IMR-90 (cell line): Measurements from ENCODE around the gene CD2AP. TPM values are rescaled to one million over a fixed set of nuclear protein-coding genes. Genes with fewer than 3 reads are reported as not detected.
"Not testable (repeated sequence)": the region's sequence is repeated elsewhere in the genome, so short reads cannot be mapped to it uniquely, and the experiment has no call there.

ENCODE experiments used
- ATAC-seq: fragments of 200-7000 bp; cut with Tn5 transposase; 2 replicates; pipeline ENCODE4 v1.9.1; 2020; ENCODE audit warnings: low read depth, mild to moderate bottlenecking, moderate library complexity
- BruUV-seq: library from RNA; stranded (reverse); fragments of 400-500 nt; replicated peaks from 2 replicates; lab custom pipeline; 2021; lab: Mats Ljungman, UMichigan
- CTCF ChIA-PET: fragments of 300-600 bp; formaldehyde crosslinking; extraction: SDS; loops from one replicate; lab custom pipeline; 2021; ENCODE audit warnings: antibody characterized with exemption; lab: Yijun Ruan, JAX
- POLR2A ChIA-PET: fragments of 300-600 bp; sonication (Branson Sonifier 250); formaldehyde crosslinking; loops from one replicate; lab custom pipeline; 2022; ENCODE audit warnings: antibody characterized with exemption; ENCODE audit not compliant: unreplicated experiment; lab: Charles Lee
- DNase-seq: peaks from one replicate; pipeline ENCODE4 v3.0.0; 2013
- H2AFZ ChIP-seq: replicated peaks from 2 replicates; pipeline ENCODE3; 2013; ENCODE audit warnings: low read length, mild to moderate bottlenecking; ENCODE audit not compliant: poor library complexity
- H2AK5ac ChIP-seq: 2 replicates; pipeline ENCODE4 v1.6.1; 2013; ENCODE audit warnings: low read depth, low read length, inconsistent platforms
- H2AK9ac ChIP-seq: replicated peaks from 2 replicates; pipeline ENCODE3; 2013; ENCODE audit warnings: mild to moderate bottlenecking, low read depth, low read length, moderate library complexity; ENCODE audit not compliant: poor library complexity
- H2BK120ac ChIP-seq: 2 replicates; pipeline ENCODE4 v1.6.1; 2013; ENCODE audit warnings: low read depth, low read length, inconsistent platforms
- H2BK15ac ChIP-seq: 3 replicates; pipeline ENCODE4 v1.6.1; 2013; ENCODE audit warnings: low read depth, low read length, inconsistent platforms
- H2BK20ac ChIP-seq: 2 replicates; pipeline ENCODE4 v1.6.1; 2013; ENCODE audit warnings: low read depth, mild to moderate bottlenecking, inconsistent platforms, low read length, moderate library complexity
- H2BK5ac ChIP-seq: 2 replicates; pipeline ENCODE4 v1.6.1; 2013; ENCODE audit warnings: mild to moderate bottlenecking, low read depth, low read length, inconsistent platforms; ENCODE audit not compliant: poor library complexity, severe bottlenecking
- H3K14ac ChIP-seq: replicated peaks from 2 replicates; pipeline ENCODE4 v1.6.1; 2013; ENCODE audit warnings: low read depth, low read length, inconsistent platforms
- H3K18ac ChIP-seq: 2 replicates; pipeline ENCODE4 v1.6.1; 2013; ENCODE audit warnings: low read depth, low read length, control low read depth
- H3K23ac ChIP-seq: 2 replicates; pipeline ENCODE4 v1.6.1; 2013; ENCODE audit warnings: low read depth, low read length, inconsistent platforms
- H3K27ac ChIP-seq: 2 replicates; pipeline ENCODE4 v1.5.1; 2013; ENCODE audit warnings: mild to moderate bottlenecking, control low read depth, low read length; ENCODE audit not compliant: insufficient read depth
- H3K27me3 ChIP-seq: 2 replicates; pipeline ENCODE4 v1.6.1; 2013; ENCODE audit warnings: low read length; ENCODE audit not compliant: control insufficient read depth, insufficient read depth
- H3K36me3 ChIP-seq: 2 replicates; pipeline ENCODE4 v1.6.1; 2013; ENCODE audit warnings: low read length, mixed read lengths; ENCODE audit not compliant: control insufficient read depth, insufficient read depth
- H3K4ac ChIP-seq: 2 replicates; pipeline ENCODE4 v1.6.1; 2013; ENCODE audit warnings: low read depth, low read length, inconsistent platforms
- H3K4me1 ChIP-seq: 2 replicates; pipeline ENCODE4 v1.6.1; 2013; ENCODE audit warnings: low read length, mixed read lengths; ENCODE audit not compliant: control insufficient read depth, insufficient read depth
- H3K4me2 ChIP-seq: 2 replicates; pipeline ENCODE4 v1.6.1; 2013; ENCODE audit warnings: low read depth, mild to moderate bottlenecking, control low read depth, low read length, moderate library complexity
- H3K4me3 ChIP-seq: 2 replicates; pipeline ENCODE4 v1.5.1; 2013; ENCODE audit warnings: low read depth, mild to moderate bottlenecking, control low read depth, low read length, moderate library complexity; ENCODE audit not compliant: insufficient read depth
- H3K56ac ChIP-seq: 2 replicates; pipeline ENCODE4 v1.6.1; 2013; ENCODE audit warnings: low read length, inconsistent platforms; ENCODE audit not compliant: insufficient read depth; ENCODE audit errors: extremely low read depth
- H3K79me1 ChIP-seq, 2 experiments: 2 replicates each; pipeline ENCODE4 v1.6.1; 2013; ENCODE audit warnings: low read length in 2 of 2, inconsistent platforms in 1 of 2, low read depth in 1 of 2
- H3K9ac ChIP-seq: 2 replicates; pipeline ENCODE4 v1.6.1; 2013; ENCODE audit warnings: low read depth, low read length, control low read depth
- H3K9me1 ChIP-seq: 2 replicates; pipeline ENCODE4 v1.6.1; 2013; ENCODE audit warnings: low read length, inconsistent platforms; ENCODE audit not compliant: insufficient read depth
- H3K9me3 ChIP-seq: 2 replicates; pipeline ENCODE4 v1.6.1; 2013; ENCODE audit warnings: low read length; ENCODE audit not compliant: control insufficient read depth, insufficient read depth
- H4K20me1 ChIP-seq: 2 replicates; pipeline ENCODE4 v1.6.1; 2013; ENCODE audit warnings: low read length, inconsistent platforms; ENCODE audit not compliant: insufficient read depth
- H4K5ac ChIP-seq: 2 replicates; pipeline ENCODE4 v1.6.1; 2013; ENCODE audit warnings: mild to moderate bottlenecking, low read depth, low read length, control low read depth
- H4K8ac ChIP-seq, 2 experiments: 2 replicates each; pipeline ENCODE4 v1.6.1; 2013; ENCODE audit warnings: low read depth in 2 of 2, low read length in 2 of 2, control low read depth in 1 of 2, inconsistent platforms in 1 of 2
- H4K91ac ChIP-seq: 2 replicates; pipeline ENCODE4 v1.6.1; 2013; ENCODE audit warnings: low read depth, low read length, inconsistent platforms; ENCODE audit not compliant: insufficient read depth
- MAFK ChIP-seq: IDR thresholded peaks from 2 replicates; pipeline ENCODE4 v1.6.1; 2012; ENCODE audit warnings: low read depth, low read length, improper control_type of control experiment
- SMC3 ChIP-seq: fragments of 150-350 bp; IDR thresholded peaks from 2 replicates; pipeline ENCODE4 v1.6.1; 2016; ENCODE audit warnings: low read depth, mild to moderate bottlenecking, antibody characterized with exemption, low read length, moderate library complexity
- WGBS, 2 experiments: methylation state at CpG; one replicate each; pipeline versions ENCODE4 v1.1.5 to v1.1.7; 2013; ENCODE audit warnings: missing lambda C conversion rate in 2 of 2; ENCODE audit not compliant: insufficient read length in 1 of 2; ENCODE audit errors: extremely low coverage in 2 of 2; 5-methylcytosine and 5-hydroxymethylcytosine counted together
- dilution Hi-C: fragments of 300-500 bp; cut with HindIII; formaldehyde crosslinking; loops from one replicate; pipeline ENCODE4 v1.14.3; 2018; ENCODE audit warnings: low sequenced_read_pairs; ENCODE audit not compliant: unreplicated experiment
- in situ Hi-C: fragments of 300-500 bp; cut with MboI; formaldehyde crosslinking; loops from 3 replicates; pipeline ENCODE4 v1.14.3; 2019; ENCODE audit warnings: low sequenced_read_pairs, inconsistent platforms, mixed read lengths
- intact Hi-C: fragments of 100-400 bp; cut with micrococcal nuclease; formaldehyde crosslinking; loops from 2 replicates; pipeline ENCODE4 v1.10.0; 2022
- polyA plus RNA-seq, 3 experiments: library from polyadenylated mRNA; depleted of rRNA; stranded (reverse); fragments of >200 nt; gene quantifications; 2 replicates each; pipeline ENCODE4 v1.2.3, GENCODE V29; 2012; ENCODE audit warnings: low replicate concordance in 1 of 3
- total RNA-seq: library from RNA; depleted of rRNA; stranded (reverse); fragments of >200 nt; gene quantifications from 2 replicates; pipeline ENCODE4 v1.2.3, GENCODE V29; 2012

Gene CD2AP
- total and polyA plus RNA-seq, 2 of the 4 experiments (the other 2 are of a cell fraction) = 5.3 to 7.5 TPM

DNA sequence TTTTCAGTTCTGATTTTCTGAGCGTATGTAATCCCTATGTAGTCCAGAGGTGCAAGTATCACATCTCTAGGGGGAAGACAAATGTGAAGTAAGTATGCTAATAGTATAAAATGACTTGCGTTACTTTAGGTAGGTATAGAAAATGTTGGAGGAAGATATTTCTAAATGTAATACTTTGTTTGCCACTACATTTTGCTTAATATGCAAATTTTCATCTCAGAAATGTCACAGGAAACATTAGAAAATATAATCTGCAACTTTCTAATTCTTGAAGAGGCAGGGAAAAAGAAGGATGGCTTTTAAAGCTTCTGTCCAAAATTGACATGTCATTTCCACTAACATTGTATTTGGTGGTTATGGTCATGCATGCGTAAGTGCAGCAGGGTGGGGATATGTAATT, 85.6 kb downstream of the CD2AP start:
- no TSS peak for BruUV-seq
- H3K4me3 ChIP-seq = no peak overlapping the region
- H2BK20ac ChIP-seq = no peak overlapping the region
- H3K4me2 ChIP-seq = no peak overlapping the region
- no peak overlapping the region for H2AK5ac ChIP-seq
- peaks cover 3 to 13% of the 10 kb centered on the region in 2 experiments; a peak in 3 of 4 replicates for H3K79me1 ChIP-seq
- H3K27me3 ChIP-seq = no peaks in the 10 kb centered on the region
- no peaks in the 10 kb centered on the region; the same call in 1 of the 2 replicates for H3K9me1 ChIP-seq
- no peak overlapping the region for H2AFZ ChIP-seq
- in situ Hi-C loops = no loop called here
- H3K14ac ChIP-seq = no peak overlapping the region
- H3K27ac ChIP-seq = no peak overlapping the region
- no peak overlapping the region for H4K8ac ChIP-seq
- H2AK9ac ChIP-seq = no peak overlapping the region
- H3K9ac ChIP-seq = no peak overlapping the region
- TF ChIP-seq MAFK = peak; percentile 48; the same call in 1 of the 2 replicates
- TF ChIP-seq SMC3 = no peak
- ChIA-PET CTCF (no interaction called here), POLR2A (no interaction called here)
- peaks cover 3% of the 10 kb centered on the region; the same call in 1 of the 2 replicates for H4K20me1 ChIP-seq
- H4K91ac ChIP-seq = no peak overlapping the region
- no peaks in the 10 kb centered on the region for H3K9me3 ChIP-seq
- DNase-seq = no peak
- H3K4ac ChIP-seq = no peak overlapping the region
- no peak overlapping the region for H2BK120ac ChIP-seq
- peaks cover 2% of the 10 kb centered on the region; the same call in 1 of the 2 replicates for H3K36me3 ChIP-seq
- dilution Hi-C loops = no loop called here
- no peak overlapping the region for H2BK5ac ChIP-seq
- no peak overlapping the region for H4K5ac ChIP-seq
- no peak overlapping the region for H3K23ac ChIP-seq
- no peak for ATAC-seq
- no CpG with 5 or more reads among the region's 3 CpGs for WGBS, 2 experiments
- no peak overlapping the region for H2BK15ac ChIP-seq
- no peak overlapping the region for H3K18ac ChIP-seq
- intact Hi-C loops = no loop called here
- no peaks in the 10 kb centered on the region for H3K4me1 ChIP-seq
- H3K56ac ChIP-seq = no peak overlapping the region

DNA sequence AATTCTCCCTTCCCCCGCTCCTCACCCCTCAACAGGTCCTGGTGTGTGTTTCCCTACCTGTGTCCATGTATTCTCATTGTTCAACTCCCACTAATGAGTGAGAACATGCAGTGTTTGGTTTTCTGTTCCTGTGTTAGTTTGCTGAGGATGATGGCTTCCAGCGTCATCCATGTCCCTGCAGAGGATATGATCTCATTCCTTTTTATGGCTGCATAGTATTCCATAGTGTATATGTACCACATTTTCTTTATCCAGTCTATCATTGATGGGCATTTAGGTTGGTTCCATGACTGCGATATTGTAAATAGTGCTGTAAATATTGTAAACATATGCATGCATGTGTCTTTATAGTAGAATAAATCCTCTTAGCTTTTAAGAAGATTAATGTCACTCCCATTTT, 89.0 kb downstream of the CD2AP start:
- H3K27ac ChIP-seq, DNase-seq, H2AK5ac ChIP-seq, H3K4me2 ChIP-seq, H4K20me1 ChIP-seq, H3K56ac ChIP-seq, H2AK9ac ChIP-seq, H3K18ac ChIP-seq, H3K4me3 ChIP-seq, H4K8ac ChIP-seq, H2BK15ac ChIP-seq, dilution Hi-C loops, H3K9me3 ChIP-seq, H3K9me1 ChIP-seq, H2AFZ ChIP-seq, H4K91ac ChIP-seq, H3K4me1 ChIP-seq, H3K14ac ChIP-seq, ATAC-seq, POLR2A ChIA-PET, H3K23ac ChIP-seq, H3K4ac ChIP-seq, H2BK20ac ChIP-seq, H4K5ac ChIP-seq, H2BK120ac ChIP-seq, H2BK5ac ChIP-seq, H3K27me3 ChIP-seq, BruUV-seq, H3K79me1 ChIP-seq, in situ Hi-C loops, H3K36me3 ChIP-seq, H3K9ac ChIP-seq: not testable (repeated sequence)
- no CpG with 5 or more reads among the region's 3 CpGs for WGBS, 2 experiments
- CTCF ChIA-PET = interaction anchor here (0.6 kb wide), 1 partner anchor 51 kb away, joined by 7 read pairs; no protein-coding TSS in a partner anchor
- intact Hi-C loops = loop anchor here (1.0 kb wide), 1 partner anchor 25 kb away; no protein-coding TSS in a partner anchor
